Endodermal cell (in vitro differentiated cells): ENCODE data around the gene DPEP2NB. TPM values are rescaled to one million over a fixed set of nuclear protein-coding genes. Genes with fewer than 3 reads are reported as not detected.

Experiments used
- DNase-seq: peaks from one replicate; pipeline ENCODE4 v3.0.0-alpha.2; 2017
- H3K27ac ChIP-seq: 2 replicates; pipeline ENCODE4 v1.5.1; 2013; ENCODE audit warnings: mild to moderate bottlenecking, low read depth, low read length, moderate library complexity
- H3K27me3 ChIP-seq: 2 replicates; pipeline ENCODE4 v1.6.1; 2013; ENCODE audit warnings: mild to moderate bottlenecking, low read length, moderate library complexity; ENCODE audit not compliant: insufficient read depth, control insufficient read depth, poor library complexity, severe bottlenecking
- H3K36me3 ChIP-seq: 2 replicates; pipeline ENCODE4 v1.7.0; 2013; ENCODE audit warnings: mild to moderate bottlenecking, low read length, moderate library complexity; ENCODE audit not compliant: control insufficient read depth, insufficient read depth
- H3K4me1 ChIP-seq: one replicate; pipeline ENCODE4 v1.7.0; 2013; ENCODE audit warnings: low read length; ENCODE audit not compliant: control insufficient read depth, insufficient read depth
- H3K4me3 ChIP-seq: 2 replicates; pipeline ENCODE4 v1.5.1; 2013; ENCODE audit warnings: mild to moderate bottlenecking, low read length, moderate library complexity
- H3K9ac ChIP-seq: 2 replicates; pipeline ENCODE4 v1.6.1; 2013; ENCODE audit warnings: mild to moderate bottlenecking, low read length, moderate library complexity; ENCODE audit not compliant: poor library complexity, severe bottlenecking; ENCODE audit errors: extremely low read depth
- H3K9me3 ChIP-seq: 2 replicates; pipeline ENCODE4 v1.6.1; 2013; ENCODE audit warnings: mild to moderate bottlenecking, low read length, moderate library complexity; ENCODE audit not compliant: control insufficient read depth
- H3K27ac Mint-ChIP-seq: 2 replicates; pipeline ENCODE4 v1.8.0; 2020; ENCODE audit warnings: mixed read lengths
- H3K27me3 Mint-ChIP-seq: 2 replicates; pipeline ENCODE4 v1.8.0; 2021; ENCODE audit warnings: mild to moderate bottlenecking, mixed read lengths; ENCODE audit not compliant: insufficient read depth
- H3K36me3 Mint-ChIP-seq: 2 replicates; pipeline ENCODE4 v1.8.0; 2020; ENCODE audit warnings: low read depth, mixed read lengths
- H3K4me1 Mint-ChIP-seq: 2 replicates; pipeline ENCODE4 v1.8.0; 2020; ENCODE audit warnings: mixed read lengths
- H3K4me3 Mint-ChIP-seq: 2 replicates; pipeline ENCODE4 v1.8.0; 2020; ENCODE audit warnings: mild to moderate bottlenecking, moderate library complexity, mixed read lengths
- H3K9me3 Mint-ChIP-seq: 2 replicates; pipeline ENCODE4 v1.8.0; 2020; ENCODE audit warnings: mild to moderate bottlenecking, mixed read lengths
- CTCF ChIP-seq: fragments of 200-600 bp; sonication (generic); conservative IDR thresholded peaks from 2 replicates; pipeline ENCODE4 v1.5.0; 2021; ENCODE audit warnings: antibody characterized with exemption, mild to moderate bottlenecking
- WGBS, 2 experiments: methylation state at CpG; one replicate each; pipeline versions ENCODE4 v1.1.5 to v1.1.7; 2013; ENCODE audit warnings: missing lambda C conversion rate in 2 of 2, mixed read lengths in 1 of 2; ENCODE audit not compliant: insufficient coverage in 1 of 2, insufficient read length in 1 of 2; 5-methylcytosine and 5-hydroxymethylcytosine counted together
- total RNA-seq, 2 donors: library from RNA; stranded (reverse); fragmentation: NEBNext Ultra II Directional in 1 of 2; extraction: Animal tissue kit (Norgen Biotek cat#: 25700) in 1 of 2; gene quantifications; 2 replicates in 1 of 2; 3 replicates in 1 of 2; pipeline ENCODE4 v1.2.1, GENCODE V29; 2021

Gene DPEP2NB
- total RNA-seq, 2 donors from 2014 or later, result not detected

- Histone ChIP-seq H3K4me1 (no peaks in the 10 kb centered on the region), H3K36me3 (no peaks in the 10 kb centered on the region), H3K27me3 (peaks cover 9% of the 10 kb centered on the region), H3K9me3 (no peaks in the 10 kb centered on the region), H3K9ac (no peak overlapping the region), H3K4me3 (no peak overlapping the region), H3K27ac (no peak overlapping the region)
- H3K4me1 Mint-ChIP-seq, result no peaks in the 10 kb centered on the region
- H3K36me3 Mint-ChIP-seq, result no peaks in the 10 kb centered on the region
- 88 to 89% methylated on average over 4 to 8 of the region's 8 CpGs for WGBS, 2 experiments
- no peaks in the 10 kb centered on the region for H3K9me3 Mint-ChIP-seq
- H3K27ac Mint-ChIP-seq, result no peak overlapping the region
- DNase-seq, result peak; percentile 36
- no peak overlapping the region for H3K4me3 Mint-ChIP-seq
- no peak for TF ChIP-seq CTCF
- H3K27me3 Mint-ChIP-seq, result peaks cover 23% of the 10 kb centered on the region
These were observed 26.2 kb downstream of the DPEP2NB start for GRCh38 chr16:67989322-67990017.

- H3K4me3 ChIP-seq, result no peak overlapping the region
- no peaks in the 10 kb centered on the region for H3K36me3 ChIP-seq
- peaks cover 9% of the 10 kb centered on the region for H3K27me3 ChIP-seq
- H3K9ac ChIP-seq, result no peak overlapping the region
- H3K27ac ChIP-seq, result no peak overlapping the region
- Mint-ChIP-seq H3K36me3 (no peaks in the 10 kb centered on the region), H3K27ac (no peak overlapping the region), H3K4me3 (no peak overlapping the region), H3K4me1 (no peaks in the 10 kb centered on the region), H3K9me3 (no peaks in the 10 kb centered on the region), H3K27me3 (peaks cover 23% of the 10 kb centered on the region)
- DNase-seq, result no peak
- H3K9me3 ChIP-seq, result no peaks in the 10 kb centered on the region
- WGBS, 2 experiments, result 84 to 91% methylated on average over 3 of the region's 3 CpGs
- TF ChIP-seq CTCF, result no peak
- H3K4me1 ChIP-seq, result no peaks in the 10 kb centered on the region
These were observed 27.0 kb downstream of the DPEP2NB start for GRCh38 chr16:67988675-67989074.

- H3K27ac Mint-ChIP-seq, result no peak overlapping the region
- no peak for TF ChIP-seq CTCF
- DNase-seq, result no peak
- peaks cover 3% of the 10 kb centered on the region for H3K4me1 Mint-ChIP-seq
- H3K9me3 ChIP-seq, result no peaks in the 10 kb centered on the region
- peaks cover 27% of the 10 kb centered on the region for H3K27me3 Mint-ChIP-seq
- H3K4me3 Mint-ChIP-seq, result no peak overlapping the region
- H3K4me1 ChIP-seq, result no peaks in the 10 kb centered on the region
- H3K9ac ChIP-seq, result no peak overlapping the region
- WGBS, 2 experiments, result 91 to 99% methylated on average over 11 of the region's 11 CpGs
- no peak overlapping the region for H3K4me3 ChIP-seq
- H3K36me3 Mint-ChIP-seq, result no peaks in the 10 kb centered on the region
- peaks cover 6% of the 10 kb centered on the region for H3K9me3 Mint-ChIP-seq
- H3K27me3 ChIP-seq, result peaks cover 5% of the 10 kb centered on the region
- H3K27ac ChIP-seq, result no peak overlapping the region
- no peaks in the 10 kb centered on the region for H3K36me3 ChIP-seq
These were observed 28.1 kb downstream of the DPEP2NB start for GRCh38 chr16:67987460-67988160.
